A549 treated with AZD9567 at 1 μM for 4 hours (cell line): Measurements from ENCODE around the gene MT3. TPM values are rescaled to one million over a fixed set of nuclear protein-coding genes. Genes with fewer than 3 reads are reported as not detected.

Source experiments
- total RNA-seq: library from RNA; stranded (reverse); fragments of 200-300 nt; extraction: Qiagen RNA extraction; gene quantifications from 5 replicates; pipeline ENCODE4 v1.2.3, GENCODE V29; 2022; ENCODE audit not compliant: insufficient read depth

The MT3 gene
- total RNA-seq = 0.26 to 0.54 TPM (median 0.35 TPM) in 4 of 5 replicates, not detected in the other

DNA sequence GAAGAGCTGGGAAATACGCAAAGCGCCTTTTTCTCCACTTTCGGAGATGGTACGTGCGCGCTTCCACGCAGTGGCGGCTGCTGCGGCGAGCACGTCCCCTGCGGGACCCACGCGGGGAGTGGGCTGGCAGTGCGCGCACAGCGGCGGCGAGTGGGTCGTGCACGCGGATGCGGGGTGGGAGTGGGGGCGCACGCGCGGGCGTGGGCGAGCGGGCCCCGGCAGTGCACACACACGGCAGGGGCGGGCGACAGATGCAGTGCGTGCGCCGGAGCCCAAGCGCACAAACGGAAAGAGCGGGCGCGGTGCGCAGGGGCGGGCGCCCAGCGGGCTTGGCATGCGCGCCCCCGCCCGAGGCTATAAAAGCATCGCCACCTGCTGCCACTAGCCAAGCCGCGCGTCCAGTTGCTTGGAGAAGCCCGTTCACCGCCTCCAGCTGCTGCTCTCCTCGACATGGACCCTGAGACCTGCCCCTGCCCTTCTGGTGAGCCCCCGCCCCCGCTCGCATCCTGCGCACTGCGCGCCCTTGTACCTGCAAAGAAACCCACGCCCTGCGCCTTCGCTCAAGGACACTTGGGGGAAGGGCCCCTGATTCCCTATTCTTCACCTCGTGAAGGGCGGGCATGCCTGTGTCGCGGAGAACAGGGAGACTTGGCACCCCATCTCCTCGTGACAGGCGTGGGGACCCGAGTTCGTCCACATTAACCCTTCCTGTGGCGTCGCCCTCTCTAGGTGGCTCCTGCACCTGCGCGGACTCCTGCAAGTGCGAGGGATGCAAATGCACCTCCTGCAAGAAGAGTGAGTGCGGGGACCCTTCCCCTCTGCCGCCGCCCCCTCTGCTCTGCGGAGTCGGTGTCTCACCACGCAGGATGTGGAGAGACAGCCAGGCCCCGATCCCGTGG is at the start of gene MT3:
TSS of gene MT3 (plus strand) at position 388 of the 899 bp plus-strand sequence. CDS start at position 451, 63 bp downstream.

GRCh38 chr16:56564793-56565477 is 24.4 kb upstream of the MT3 start, which contains the start of gene MT4:
TSS of gene MT4 (plus strand) at chr16:56565073. CDS start at chr16:56565129, 56 bp downstream.

GRCh38 chr16:56608043-56608875 is 18.9 kb downstream of the MT3 start, which contains the start of gene MT2A:
TSS of gene MT2A (plus strand) at chr16:56608584. CDS start at chr16:56608656, 72 bp downstream.

DNA sequence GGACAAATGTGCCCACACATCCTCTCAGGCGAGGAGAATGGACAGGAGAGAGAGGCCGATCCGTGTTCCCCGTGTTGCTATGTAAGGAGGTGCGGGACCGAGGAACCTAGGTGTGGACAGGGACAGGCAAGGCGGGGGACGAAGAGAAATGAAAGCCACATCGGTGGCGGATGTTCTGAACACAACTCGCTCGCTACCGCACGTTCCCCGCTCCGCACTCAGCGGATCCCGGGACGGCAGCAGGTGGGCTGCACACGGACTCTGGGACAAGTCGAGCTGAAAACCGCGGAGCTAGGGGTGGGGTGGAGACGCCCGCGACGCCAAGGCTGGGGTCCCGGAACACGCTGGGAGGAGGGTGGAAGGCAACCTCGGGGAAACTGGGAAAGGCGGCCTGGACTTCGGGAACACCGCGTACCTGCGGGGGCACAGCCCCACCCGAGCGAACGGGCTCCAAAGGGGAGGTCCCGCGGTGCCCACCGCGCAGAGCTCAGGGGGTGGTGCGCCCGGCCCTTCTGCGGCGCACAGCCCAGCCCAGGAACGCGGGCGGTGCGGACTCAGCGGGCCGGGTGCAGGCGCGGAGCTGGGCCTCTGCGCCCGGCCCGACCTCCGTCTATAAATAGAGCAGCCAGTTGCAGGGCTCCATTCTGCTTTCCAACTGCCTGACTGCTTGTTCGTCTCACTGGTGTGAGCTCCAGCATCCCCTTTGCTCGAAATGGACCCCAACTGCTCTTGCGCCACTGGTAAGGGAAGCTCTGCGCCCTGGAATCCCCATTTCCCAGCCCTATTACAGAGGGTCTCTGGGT is 36.0 kb downstream of the MT3 start, which contains the start of gene MT1E:
TSS of gene MT1E (plus strand) at position 642 of the 803 bp plus-strand sequence. CDS start at position 713, 71 bp downstream.

DNA sequence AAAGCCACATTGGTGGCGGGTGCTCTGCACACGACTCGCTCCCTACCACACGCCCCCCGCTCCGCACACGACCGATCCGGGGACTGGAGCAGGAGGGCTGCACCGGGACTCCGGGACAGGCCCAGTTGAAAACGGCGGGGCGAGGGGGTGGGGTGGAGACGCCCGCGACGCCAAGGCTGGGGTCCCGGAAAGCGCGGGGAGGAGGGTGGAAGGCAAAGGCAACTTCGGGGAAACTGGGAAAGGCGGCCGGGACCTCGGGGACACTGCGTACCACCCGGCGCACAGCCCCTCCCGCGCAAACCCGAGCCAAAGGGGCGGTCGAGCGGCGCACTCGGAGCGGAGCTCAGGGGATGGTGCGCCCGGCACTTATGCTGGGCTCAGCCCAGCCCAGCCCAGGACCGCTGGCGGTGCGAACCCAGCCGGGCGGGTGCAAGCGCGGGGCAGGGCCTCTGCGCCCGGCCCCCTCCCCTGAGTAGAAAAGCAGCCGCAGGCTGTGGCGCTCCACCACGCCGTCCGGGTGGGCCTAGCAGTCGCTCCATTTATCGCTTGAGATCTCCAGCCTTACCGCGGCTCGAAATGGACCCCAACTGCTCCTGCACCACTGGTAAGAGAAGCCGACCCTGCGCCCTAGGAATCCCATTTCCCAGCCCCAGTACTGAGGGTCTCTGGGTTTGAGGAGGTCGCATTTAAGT is 43.0 kb downstream of the MT3 start, which contains the start of gene MT1M:
TSS of gene MT1M (plus strand) at position 504 of the 692 bp plus-strand sequence. CDS start at position 577, 73 bp downstream.

DNA sequence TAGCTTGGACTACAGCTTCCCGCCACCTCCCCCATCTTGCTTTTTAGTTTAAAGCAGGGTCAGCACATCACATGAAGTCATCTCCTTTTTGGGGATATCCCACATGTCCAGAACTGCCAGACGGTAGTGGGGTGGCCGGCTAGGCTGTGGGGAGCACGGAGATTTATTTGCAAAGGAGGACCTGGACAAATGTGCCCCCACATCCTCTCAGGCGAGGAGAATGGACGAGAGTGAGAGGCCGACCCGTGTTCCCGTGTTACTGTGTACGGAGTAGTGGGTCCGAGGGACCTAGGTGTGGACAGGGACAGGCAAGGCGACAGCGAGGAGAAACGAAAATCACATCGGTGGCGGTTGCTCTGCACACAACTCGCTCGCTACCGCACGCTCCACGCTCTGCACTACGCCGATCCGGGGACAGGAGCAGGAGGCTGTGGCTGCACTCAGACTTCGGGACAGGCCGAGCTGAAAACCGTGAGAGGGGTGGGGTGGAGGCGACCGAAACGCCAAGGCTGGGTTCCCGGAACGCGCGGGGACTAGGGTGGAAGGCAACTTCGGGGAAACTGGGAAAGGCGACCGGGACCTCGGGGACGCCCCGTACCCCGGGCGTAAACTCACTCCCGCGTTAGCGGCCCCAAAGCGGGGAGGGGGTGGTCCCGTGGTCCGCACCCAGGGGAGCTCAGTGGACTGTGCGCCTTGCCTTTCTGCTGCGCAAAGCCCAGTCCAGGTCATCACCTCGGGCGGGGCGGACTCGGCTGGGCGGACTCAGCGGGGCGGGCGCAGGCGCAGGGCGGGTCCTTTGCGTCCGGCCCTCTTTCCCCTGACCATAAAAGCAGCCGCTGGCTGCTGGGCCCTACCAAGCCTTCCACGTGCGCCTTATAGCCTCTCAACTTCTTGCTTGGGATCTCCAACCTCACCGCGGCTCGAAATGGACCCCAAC is 48.8 kb downstream of the MT3 start, which contains the start of gene MT1A:
TSS of gene MT1A (plus strand) at position 853 of the 937 bp plus-strand sequence. CDS start at position 926, 73 bp downstream.

Other genes with a start within 250 kb of the MT3 start
- gene AMFR, start 164.0 kb upstream of the MT3 start, total RNA-seq = 64.9 to 107 TPM (median 65.4 TPM) in 5 replicates
- gene NUDT21, start 138.2 kb upstream of the MT3 start, total RNA-seq = 110 to 117 TPM (median 114 TPM) in 5 replicates
- gene OGFOD1, start 138.0 kb upstream of the MT3 start, total RNA-seq = 79.0 to 119 TPM (median 82.4 TPM) in 5 replicates
- 17.4 to 38.4 TPM (median 22.4 TPM) in 5 replicates for gene BBS2, start 69.5 kb upstream of the MT3 start, total RNA-seq
- not detected in 5 replicates for gene MT4, start 24.5 kb upstream of the MT3 start, total RNA-seq
- gene MT2A, start 19.1 kb downstream of the MT3 start, total RNA-seq = 1,956 to 3,217 TPM (median 2,438 TPM) in 5 replicates
- gene MT1E, start 36.3 kb downstream of the MT3 start, total RNA-seq = not detected in 5 replicates
- not detected in 5 replicates for gene MT1M, start 43.1 kb downstream of the MT3 start, total RNA-seq
- gene MT1A, start 49.1 kb downstream of the MT3 start, total RNA-seq = 21.9 to 36.1 TPM (median 25.8 TPM) in 5 replicates
- 0.31 to 0.54 TPM in 2 of 5 replicates, not detected in the others for gene MT1B, start 62.4 kb downstream of the MT3 start, total RNA-seq
- 14.6 to 24.5 TPM (median 17.7 TPM) in 5 replicates for gene MT1F, start 68.4 kb downstream of the MT3 start, total RNA-seq
- gene MT1G, start 78.5 kb downstream of the MT3 start, total RNA-seq = 0.29 TPM in 1 of 5 replicates, not detected in the others
- gene MT1H, start 80.3 kb downstream of the MT3 start, total RNA-seq = not detected in 5 replicates
- 518 to 876 TPM (median 692 TPM) in 5 replicates for gene MT1X, start 92.9 kb downstream of the MT3 start, total RNA-seq
- gene NUP93, start 140.6 kb downstream of the MT3 start, total RNA-seq = 95.5 to 109 TPM (median 100 TPM) in 5 replicates